Glomerular visceral epithelial cell (primary cell): ENCODE results near the gene RAPGEF6.
"Not testable (repeated sequence)": the region's sequence is repeated elsewhere in the genome, so short reads cannot be mapped to it uniquely, and the experiment has no call there.

ENCODE experiments used
- DNase-seq: peaks from one replicate; pipeline ENCODE4 v3.0.0-alpha.2; 2016; ENCODE audit errors: extremely low spot score

RAPGEF6 gene

DNA sequence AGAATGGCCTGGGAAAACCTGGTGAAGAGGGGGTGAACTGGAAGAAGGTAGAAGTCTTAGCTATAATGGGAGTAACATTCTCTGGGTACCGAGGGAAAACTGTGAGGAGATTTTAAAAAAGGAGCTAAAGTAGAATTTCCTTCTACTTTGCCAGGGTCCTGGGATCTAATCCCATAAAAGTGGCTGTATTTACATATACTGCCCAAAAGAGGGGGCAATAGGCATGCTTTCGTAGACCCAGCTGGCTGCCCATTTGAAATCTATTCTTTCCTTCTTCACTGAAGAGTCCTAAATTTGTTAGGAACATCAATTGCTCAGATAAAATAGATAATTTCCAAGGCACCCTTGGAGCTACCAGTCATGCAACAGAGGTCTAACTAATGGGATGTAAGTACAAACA lies 212.0 kb downstream of the RAPGEF6 start:
- DNase-seq: peak; percentile 28

DNA sequence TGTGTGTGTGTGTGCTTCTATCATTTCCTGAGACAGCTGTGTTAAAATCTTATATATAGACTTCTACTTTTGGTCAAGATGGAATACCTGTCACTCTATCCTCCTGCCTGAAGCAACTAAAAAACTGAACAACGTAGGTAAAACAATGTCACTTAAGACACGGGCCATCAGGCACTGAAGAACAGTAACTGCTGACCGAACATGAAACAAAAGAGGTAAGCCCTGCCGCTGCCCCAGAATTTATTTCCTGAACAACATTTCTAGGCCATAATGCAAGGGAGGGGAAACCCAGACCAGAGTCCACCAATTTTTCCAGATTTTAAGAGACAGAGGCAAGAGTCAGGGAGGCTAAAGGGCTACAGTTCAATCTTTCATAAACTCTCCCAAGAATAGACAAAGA lies 215.2 kb downstream of the RAPGEF6 start:
- DNase-seq: no peak

DNA sequence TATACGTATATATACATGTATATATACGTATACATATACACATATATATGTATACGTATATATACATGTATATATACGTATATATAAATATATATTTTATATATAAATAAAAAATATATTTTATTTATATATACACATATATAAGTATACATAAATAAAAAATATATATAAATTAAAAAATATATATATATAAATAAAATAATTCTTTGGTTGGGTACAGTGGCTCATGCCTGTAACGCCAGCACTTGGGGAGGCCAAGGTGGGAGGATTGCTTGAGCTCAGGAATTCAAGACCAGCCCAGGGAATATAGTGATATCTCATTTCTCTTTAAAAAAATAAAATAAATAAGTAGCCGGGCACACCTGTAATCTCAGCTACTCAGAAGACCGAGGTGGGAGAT lies 216.2 kb downstream of the RAPGEF6 start:
- no peak for DNase-seq

DNA sequence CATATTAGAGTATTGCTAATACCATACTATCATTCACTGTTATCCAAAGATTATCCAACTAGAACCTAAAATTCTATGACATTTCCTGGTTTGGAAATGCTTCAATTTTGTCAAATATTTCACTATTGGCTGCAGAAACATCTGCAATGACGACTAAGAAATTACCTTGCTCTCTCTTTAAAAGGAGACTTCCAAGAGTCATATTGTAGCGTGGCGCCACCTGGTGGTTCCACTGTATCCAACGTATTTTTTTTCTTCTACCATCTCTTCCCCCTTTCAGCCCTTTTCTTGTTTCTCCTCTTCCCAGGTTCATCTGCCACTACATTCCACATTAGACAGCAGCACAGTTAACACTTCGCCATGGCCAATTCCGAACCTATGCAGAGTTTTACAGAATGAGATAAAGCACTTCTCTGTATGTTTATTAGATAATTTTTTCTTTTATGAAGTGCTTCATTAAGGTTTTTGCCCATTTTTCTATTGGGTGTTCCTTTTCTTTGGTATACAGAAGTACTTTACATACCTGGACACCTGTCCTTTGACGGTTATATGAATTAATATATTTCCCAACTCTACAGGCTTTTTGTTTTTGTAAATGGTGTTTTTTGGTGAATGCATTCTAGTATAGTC lies 217.7 kb downstream of the RAPGEF6 start:
- DNase-seq: peak; percentile 78

DNA sequence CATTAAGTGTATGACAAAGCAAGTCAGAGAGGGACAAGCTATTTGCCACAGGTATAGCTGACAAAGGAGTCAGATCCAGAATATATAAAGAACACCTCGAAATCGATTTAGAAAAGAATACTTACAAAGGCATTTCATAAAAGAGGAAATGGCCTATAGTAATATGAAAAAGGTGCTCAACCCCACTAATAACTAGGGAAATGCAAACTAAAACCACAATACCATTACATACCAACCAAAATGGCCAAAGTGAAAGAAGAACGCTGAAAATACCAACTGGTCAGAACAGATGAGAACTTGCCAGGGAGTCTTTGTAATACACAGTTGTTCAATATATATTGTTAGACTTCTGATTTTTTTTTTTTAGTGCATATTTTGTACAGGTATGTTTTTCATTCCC lies 218.3 kb downstream of the RAPGEF6 start:
- DNase-seq: no peak

DNA sequence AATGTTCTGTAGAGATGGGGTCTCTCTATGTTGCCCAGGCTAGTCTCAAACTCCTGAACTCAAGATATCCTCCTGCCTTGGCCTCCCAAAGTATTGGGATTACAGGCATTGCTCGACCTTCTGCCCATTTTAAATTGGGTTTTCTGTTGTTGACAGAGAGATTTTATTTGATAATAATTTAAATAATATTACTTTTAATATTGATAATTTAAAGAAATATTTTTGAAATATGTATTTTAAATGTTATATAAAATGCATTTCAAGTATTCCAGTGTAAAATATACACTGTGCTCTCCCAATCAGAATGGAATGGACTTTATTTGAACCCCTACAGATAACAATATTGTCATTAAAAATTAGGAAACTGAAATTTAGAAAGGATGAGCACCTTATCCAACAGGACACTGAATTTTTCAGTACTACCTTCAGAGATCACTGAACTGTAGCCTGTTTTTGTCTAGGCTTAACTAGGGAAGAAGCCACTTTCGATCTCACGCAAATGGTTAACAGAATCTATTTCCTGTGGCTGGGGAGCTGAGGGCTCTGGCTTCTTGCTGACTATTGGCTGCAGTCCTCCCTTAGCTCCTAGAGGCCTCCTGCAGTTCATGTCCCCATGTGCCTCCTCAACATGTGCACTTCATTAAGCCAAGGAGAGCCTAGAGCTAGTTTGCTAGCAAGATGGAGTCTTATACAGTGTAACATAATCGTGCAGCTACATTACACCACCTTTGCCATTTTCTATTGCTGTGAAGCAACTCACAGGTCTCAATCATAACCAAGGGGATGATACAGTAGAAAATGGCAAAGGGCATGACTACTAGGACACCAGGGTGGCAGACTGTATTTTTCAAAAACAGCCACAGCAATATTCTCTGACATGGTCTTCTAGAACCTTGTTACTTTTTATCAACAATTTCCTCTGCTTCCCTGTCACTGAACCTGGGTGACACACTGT lies 221.1 kb downstream of the RAPGEF6 start:
- DNase-seq: no peak

DNA sequence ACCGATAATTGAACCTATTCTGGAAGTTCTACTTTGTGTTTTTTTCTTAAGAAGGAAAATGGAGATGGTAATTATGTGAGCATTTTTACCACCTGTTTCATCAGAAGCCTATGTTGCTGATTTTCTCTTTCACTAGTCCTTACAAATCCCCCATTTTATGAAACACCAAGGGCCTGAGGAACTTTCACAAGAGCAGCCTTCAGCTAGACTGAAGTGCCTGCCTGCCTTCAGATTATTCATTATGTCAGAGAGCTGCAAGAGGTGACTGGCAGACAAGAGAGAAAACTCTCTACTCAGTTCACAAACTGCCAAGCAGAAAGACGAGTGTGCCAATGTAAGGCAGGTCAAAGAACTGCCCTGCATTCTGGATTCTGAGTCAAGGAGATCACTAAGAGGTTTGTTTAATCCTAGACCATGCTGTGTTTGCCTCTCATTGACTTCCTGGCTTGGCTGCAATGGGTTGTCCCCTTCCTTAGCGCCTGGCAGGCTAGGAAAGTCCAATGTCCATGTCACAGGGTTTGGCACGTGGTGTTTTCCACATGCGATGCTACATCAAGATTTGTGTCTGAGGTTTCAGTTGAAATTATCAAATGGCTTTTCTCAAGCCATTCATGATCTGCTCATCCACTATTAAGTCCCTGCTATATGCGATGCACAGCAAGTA lies 227.9 kb downstream of the RAPGEF6 start:
- no peak for DNase-seq

DNA sequence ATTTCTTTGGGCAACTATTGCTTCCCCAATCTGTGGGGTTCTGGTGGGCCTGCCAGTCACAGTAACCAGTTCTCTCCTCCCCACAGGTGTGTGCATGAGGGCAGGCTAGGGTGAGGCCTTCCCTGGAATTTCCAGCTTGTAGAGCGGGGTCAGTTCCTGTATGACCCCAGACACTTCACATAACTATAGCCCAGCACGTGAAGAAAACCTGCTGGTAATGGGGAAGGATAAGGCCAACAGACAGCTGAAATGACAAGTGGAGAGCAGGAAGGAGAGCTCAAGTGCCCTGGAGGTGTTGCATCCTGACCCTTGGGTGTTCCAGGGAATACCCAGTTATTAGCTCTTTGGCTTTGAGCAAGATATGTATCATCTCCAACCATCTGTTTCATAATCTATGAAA lies 229.0 kb downstream of the RAPGEF6 start:
- DNase-seq: no peak

DNA sequence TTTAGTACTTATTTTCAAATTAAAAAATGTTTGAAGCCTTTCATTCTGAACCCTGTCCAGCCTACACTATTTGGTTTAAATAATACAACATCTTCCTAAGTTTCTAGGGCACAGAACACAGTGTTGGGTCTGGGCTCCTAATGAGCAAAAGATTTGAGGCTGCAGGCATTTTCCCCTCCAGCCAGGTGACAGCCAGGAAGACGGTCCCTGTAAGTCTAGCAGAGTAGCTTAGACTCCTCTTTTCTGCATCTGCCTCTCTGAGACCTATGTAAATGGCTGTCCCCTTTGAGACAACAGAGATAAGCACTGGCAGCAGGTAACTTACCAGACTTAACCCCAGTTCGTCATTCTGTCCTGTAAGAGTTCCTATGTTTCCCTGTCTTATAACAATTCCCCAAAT lies 229.4 kb downstream of the RAPGEF6 start:
- no peak for DNase-seq

DNA sequence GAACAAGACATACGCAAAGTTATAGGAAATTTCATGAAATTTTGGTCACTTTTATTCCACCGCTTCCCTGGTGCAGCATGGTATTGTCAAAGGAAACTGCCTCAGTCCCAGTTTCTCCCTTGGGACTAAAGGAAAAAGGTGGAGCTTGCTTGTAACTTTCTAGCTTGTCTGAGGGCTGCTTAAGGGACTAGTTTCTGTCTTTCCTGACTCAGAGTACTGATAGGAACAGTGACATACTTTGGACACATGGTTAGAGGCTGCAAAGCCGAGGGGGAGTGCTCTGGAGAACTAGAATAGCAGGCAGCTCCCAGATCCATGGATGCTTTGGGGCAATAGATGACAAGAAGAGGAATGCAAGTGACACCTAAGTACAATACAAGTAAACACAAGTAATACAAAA lies 234.4 kb downstream of the RAPGEF6 start:
- no peak for DNase-seq

DNA sequence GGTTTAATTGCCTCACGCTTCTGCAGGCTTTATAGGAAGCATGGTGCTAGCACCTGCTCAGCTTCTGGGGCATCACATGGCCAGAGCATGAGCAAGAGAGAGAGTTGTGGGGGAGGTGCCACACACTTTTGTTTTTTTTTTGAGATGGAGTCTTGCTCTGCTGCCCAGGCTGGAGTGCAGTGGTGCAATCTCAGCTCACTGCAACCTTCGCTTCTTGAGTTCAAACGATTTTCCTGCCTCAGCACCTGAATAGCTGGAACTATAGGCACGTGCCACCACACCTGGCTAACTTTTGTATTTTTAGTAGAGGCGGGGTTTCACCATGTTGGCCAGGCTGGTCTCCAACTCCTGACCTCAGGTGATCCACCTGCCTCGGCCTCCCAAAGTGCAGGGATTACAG lies 236.0 kb downstream of the RAPGEF6 start:
- not testable (repeated sequence) for DNase-seq

DNA sequence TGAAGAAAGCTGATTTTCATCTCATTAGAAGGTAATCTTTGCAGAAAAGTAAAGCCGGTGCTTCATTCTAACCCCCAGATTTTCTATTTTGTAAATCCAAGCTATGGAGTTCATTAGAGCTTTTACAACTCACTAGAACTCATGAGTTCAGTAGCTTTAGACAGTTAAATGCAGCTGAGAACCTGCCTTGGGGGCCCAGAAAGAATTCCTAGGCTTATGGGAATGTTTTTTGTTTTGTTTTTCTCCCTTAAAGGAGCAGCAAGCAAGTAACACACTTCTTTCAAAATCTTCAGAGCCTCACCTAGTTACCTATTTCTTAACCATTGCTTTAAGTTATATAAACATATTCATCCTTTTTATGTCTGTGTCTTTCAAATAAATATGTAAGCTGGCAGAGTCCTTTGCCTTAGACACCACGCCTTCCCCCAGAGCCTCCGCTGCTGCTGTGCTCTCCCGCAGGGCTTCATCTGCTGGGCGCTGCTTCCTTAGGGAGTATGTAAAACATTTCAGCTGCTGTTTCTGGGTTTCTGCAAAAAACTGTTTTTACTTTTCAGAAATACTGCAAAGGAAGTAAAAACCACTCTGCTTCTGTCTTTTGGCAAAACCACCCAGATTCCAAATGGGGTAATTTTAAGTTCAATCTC lies 238.3 kb downstream of the RAPGEF6 start:
- no peak for DNase-seq

DNA sequence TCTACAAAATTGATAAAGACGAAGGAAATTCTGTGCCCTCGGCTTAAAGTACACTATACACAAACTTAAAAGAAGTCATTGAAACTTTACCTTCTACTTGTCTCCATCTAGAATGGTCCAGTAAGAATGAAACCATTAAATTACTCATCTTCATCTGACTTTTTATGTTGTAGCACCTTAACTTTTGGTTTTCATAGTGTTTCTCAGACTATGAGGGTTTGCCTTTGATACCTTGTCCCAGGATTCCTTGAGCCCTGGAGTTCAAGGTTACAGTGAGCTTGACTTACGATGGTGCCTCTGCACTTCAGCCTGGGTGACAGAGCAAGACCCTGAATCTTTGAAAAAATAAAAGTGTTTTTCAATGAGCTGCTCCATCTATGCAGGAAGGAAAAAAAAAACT lies 239.0 kb downstream of the RAPGEF6 start:
- DNase-seq: no peak

DNA sequence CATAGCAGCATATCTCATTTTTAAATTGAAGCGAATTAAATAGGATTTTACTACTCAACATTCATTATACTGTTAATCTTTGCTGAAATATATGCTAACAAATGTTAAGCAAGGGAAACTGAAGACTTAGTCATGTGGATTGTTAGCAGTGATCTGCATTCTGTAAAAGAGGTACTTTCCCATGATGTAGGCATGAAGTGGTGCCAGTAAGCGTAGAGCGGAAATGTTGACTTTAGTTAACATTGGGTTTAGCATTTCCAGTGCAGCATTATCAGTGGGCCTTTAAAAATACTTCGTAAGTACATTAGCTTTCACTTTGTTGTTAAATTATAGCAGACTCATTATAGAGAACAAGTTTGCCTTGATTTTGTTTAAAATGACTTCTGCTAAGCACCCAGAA lies 240.9 kb downstream of the RAPGEF6 start:
- peak; percentile 70 for DNase-seq

DNA sequence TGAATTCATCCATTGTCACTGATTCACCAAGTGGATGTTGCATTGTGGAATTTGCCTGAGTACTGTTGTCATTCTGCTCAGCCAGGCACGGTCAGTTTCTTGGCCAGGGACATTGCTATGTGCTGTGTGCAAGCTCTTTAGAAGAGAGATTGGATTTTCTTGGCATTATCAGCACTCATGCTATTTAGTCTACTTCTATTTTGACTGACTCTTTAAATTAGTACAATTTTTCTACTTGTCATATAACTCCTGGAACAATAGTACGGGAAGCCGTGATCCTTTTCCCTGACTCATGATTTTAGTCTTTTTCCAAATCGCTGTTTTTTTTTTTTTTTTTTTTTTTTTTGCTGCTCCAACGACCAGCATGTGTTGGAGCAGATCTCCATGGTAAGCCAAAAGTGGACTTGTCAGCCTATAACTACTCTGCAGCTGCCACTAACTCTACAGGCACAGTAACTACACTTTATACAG lies 241.5 kb downstream of the RAPGEF6 start:
- DNase-seq: peak; percentile 49

DNA sequence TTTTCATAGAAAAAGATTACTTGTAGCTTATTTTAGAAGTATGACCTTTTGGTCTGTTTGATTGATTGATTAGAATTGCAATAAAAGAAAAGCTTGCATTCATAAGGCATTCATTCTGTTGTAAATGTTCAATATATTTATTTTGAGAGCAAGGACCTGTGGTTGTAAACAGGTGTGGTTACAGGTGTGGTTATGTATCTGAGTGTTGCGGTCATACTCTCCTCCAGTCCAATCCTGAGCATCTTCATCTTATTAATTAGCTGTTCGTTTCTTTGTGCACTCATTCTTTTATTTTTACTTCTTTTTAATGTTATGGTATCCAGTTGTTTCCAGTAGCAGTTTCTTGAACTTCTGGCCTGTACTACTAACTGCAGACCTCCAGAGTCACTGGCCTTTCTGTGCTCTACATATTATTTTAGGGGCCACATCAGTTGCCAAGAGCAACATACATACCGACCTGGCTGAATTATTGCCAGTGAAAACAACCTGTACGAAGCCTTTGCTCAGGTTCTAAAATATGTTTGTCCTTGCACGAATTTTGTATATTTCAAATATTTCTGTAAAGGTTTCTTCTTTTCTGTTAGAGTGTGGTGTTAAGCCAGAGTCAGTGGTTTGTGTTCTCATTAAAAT lies 242.4 kb downstream of the RAPGEF6 start:
- no peak for DNase-seq

DNA sequence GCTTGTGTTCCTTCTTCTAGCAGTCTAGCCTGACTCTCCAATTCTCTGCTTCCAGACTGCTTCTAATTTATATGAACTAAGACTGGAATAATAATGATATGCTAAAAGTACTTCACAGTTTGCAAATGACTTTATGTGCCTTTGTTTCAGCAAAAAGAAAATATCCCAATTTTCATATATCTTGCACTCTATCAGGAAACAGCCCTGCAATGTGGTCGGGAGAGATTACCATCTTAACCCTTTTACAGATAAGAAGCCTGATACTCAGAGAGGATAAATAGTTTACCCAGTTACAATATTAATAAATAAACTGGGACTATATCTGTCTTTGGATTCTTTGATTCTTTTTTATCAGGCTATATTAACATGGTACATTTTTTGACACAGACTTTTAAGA lies 245.2 kb downstream of the RAPGEF6 start:
- DNase-seq: no peak

DNA sequence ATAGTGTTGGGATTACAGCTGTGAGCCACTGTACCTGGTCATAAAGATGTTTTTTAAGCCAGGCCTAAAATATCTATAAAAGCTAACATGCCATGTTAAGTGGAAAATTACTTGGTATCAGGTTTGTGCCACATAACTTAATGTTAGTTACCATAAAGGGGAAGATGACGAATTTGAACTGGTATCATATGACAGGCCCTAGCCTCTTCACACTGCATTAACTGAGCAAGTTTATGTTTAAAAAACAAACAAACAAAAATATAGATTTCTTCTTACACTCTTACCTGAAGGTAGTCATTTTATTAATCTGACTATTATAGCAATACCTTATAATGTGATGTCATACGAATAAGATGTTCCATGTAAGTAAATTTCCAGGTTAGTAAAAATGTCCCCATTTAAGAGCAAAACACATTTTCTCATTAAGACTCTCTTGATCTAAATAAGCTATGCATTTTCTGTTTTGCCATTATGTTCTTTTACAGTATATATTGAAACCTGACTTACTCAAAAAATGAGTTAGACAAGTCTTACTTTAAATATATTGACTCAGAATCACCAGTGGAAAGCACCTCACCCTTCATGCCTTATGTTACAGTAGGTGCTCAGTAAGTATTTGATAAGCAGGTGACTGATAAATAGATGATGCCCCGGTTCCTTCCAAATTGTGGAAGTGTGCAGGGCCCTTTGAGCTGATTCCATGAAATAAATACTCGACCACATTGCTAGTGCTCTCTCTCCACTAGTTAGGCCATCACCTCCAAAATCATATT lies 245.7 kb downstream of the RAPGEF6 start:
- no peak for DNase-seq

DNA sequence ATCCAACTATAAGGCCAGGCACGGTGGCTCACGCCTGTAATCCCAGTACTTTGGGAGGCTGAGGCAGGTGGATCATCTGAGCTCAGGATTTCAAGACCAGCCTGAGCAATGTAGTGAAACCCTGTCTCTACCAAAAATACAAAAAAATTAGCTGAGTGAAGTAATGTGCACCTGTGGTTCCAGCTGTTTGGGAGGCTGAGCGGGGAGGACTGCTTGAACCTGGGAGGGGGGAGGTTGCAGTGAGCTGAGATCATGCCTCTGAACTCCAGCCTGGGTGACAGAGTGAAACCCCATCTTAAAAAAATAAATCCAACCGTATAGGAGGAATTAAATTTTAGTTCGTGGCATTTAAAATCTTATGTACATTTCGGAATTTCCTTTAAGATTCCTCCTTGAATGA lies 247.8 kb downstream of the RAPGEF6 start:
- DNase-seq: no peak

DNA sequence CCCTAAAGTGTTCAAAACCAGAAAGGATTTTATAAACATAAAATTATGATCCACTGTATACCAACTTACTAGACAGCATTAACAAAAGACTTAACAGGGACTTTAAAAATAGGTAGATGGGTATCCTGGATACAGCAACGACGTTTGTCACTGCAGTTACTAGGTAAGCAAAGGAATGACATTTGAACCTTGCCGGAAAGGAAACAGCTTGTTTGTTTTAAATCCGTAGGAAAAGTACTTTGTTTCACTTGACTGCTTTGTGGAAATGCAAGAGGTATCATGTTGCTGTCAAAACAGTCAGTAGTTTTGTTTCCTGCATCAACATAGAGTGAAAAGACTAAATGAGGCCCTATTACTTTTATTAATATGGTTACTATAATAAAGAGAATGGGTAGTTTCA lies 248.2 kb downstream of the RAPGEF6 start:
- DNase-seq: peak; percentile 44

DNA sequence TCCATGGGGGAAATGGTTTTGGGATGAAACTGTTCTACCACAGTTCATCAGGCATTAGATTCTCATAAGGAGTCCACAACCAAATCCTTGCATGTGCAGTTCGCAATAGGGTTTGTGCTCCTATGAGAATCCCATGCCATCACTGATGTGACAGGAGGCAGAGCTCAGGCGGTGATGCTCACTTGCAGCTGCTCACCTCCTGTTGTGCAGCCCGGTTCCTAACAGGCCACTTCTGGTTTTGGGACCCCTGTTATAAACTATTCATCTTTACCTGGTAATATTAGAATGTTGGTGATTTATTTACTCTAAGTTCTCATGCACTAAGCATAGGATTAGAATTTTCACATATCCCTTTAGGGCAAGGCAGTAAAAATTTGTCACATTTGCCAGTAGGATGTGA lies 248.9 kb downstream of the RAPGEF6 start:
- DNase-seq: no peak
